ENCODE measurements around the gene NUP210L. TPM values are rescaled to one million over a fixed set of nuclear protein-coding genes. Genes with fewer than 3 reads are reported as not detected.

Gene NUP210L
- total RNA-seq, 1 donor from 2014 or later = not detected

GRCh38 chr1:153985941-153986761 is 168.7 kb downstream of the NUP210L start, which contains the start of gene RAB13:
Gene RAB13 (minus strand): TSS chr1:153986339. CDS start chr1:153986236, 103 bp downstream.
- Histone ChIP-seq H4K20me1 (ENCODE audit: insufficient read depth, low read length) (peaks cover 8% of the 10 kb centered on the region), H3K27ac (ENCODE audit: low read depth, low read length) (peak within 1 kb of the TSS; percentile 88), H3K4me1 (ENCODE audit: insufficient read depth, low read length) (peaks cover 17% of the 10 kb centered on the region), H3K9ac (ENCODE audit: low read length) (peak within 1 kb of the TSS; percentile 99), H3K4me3 (ENCODE audit: insufficient read depth, low read depth, low read length) (peak within 1 kb of the TSS; percentile 100), H2AFZ (ENCODE audit: low read depth, low read length) (peak within 1 kb of the TSS; percentile 83), H3K27me3 (ENCODE audit: insufficient read depth, low read length) (no peaks in the 10 kb centered on the region), H3K4me2 (ENCODE audit: low read length) (peak within 1 kb of the TSS; percentile 100), H3K9me3 (ENCODE audit: insufficient read depth, low read depth, low read length) (no peaks in the 10 kb centered on the region), H3K79me2 (ENCODE audit: insufficient read depth, low read length) (peaks cover 36% of the 10 kb centered on the region), H3K36me3 (ENCODE audit: insufficient read depth, low read length) (peaks cover 11% of the 10 kb centered on the region)
- DNase-seq (ENCODE audit: low read depth) = peak; percentile 63
- peaks cover 10% of the 10 kb centered on the region for H3K36me3 Mint-ChIP-seq (ENCODE audit: low read depth, unreplicated experiment)
- TF ChIP-seq CTCF (IDR thresholded peaks at IDR 0.05; ENCODE audit: insufficient read depth, low read depth, low read length) (no peak), EZH2 (IDR thresholded peaks at IDR 0.05; ENCODE audit: insufficient read depth, low read length) (no peak)
- H3K27ac Mint-ChIP-seq (ENCODE audit: unreplicated experiment) = peak within 1 kb of the TSS; percentile 92
- H3K9me3 Mint-ChIP-seq (ENCODE audit: unreplicated experiment) = no peaks in the 10 kb centered on the region
- no peaks in the 10 kb centered on the region for H3K27me3 Mint-ChIP-seq (ENCODE audit: low read depth, unreplicated experiment)
- FAIRE-seq = no peak
- peak within 1 kb of the TSS; percentile 99 for H3K4me3 Mint-ChIP-seq (ENCODE audit: unreplicated experiment)
- peaks cover 11% of the 10 kb centered on the region for H3K4me1 Mint-ChIP-seq (ENCODE audit: low read depth, unreplicated experiment)

- no peaks in the 10 kb centered on the region for H3K9me3 ChIP-seq (ENCODE audit: insufficient read depth, low read depth, low read length)
- Mint-ChIP-seq H3K36me3 (ENCODE audit: low read depth, unreplicated experiment) (peaks cover 10% of the 10 kb centered on the region), H3K4me1 (ENCODE audit: low read depth, unreplicated experiment) (peaks cover 11% of the 10 kb centered on the region), H3K27me3 (ENCODE audit: low read depth, unreplicated experiment) (no peaks in the 10 kb centered on the region), H3K9me3 (ENCODE audit: unreplicated experiment) (no peaks in the 10 kb centered on the region), H3K27ac (ENCODE audit: unreplicated experiment) (peak overlapping the region; percentile 92), H3K4me3 (ENCODE audit: unreplicated experiment) (peak overlapping the region; percentile 99)
- peaks cover 8% of the 10 kb centered on the region for H4K20me1 ChIP-seq (ENCODE audit: insufficient read depth, low read length)
- peak overlapping the region; percentile 83 for H2AFZ ChIP-seq (ENCODE audit: low read depth, low read length)
- no peaks in the 10 kb centered on the region for H3K27me3 ChIP-seq (ENCODE audit: insufficient read depth, low read length)
- peaks cover 17% of the 10 kb centered on the region for H3K4me1 ChIP-seq (ENCODE audit: insufficient read depth, low read length)
- peak overlapping the region; percentile 99 for H3K9ac ChIP-seq (ENCODE audit: low read length)
- H3K4me2 ChIP-seq (ENCODE audit: low read length) = peak overlapping the region; percentile 100
- FAIRE-seq (no peak), DNase-seq (ENCODE audit: low read depth) (peak; percentile 50)
- peak overlapping the region; percentile 88 for H3K27ac ChIP-seq (ENCODE audit: low read depth, low read length)
- peaks cover 13% of the 10 kb centered on the region for H3K36me3 ChIP-seq (ENCODE audit: insufficient read depth, low read length)
- TF ChIP-seq CTCF (IDR thresholded peaks at IDR 0.05; ENCODE audit: insufficient read depth, low read depth, low read length) = no peak
- no peak for TF ChIP-seq EZH2 (IDR thresholded peaks at IDR 0.05; ENCODE audit: insufficient read depth, low read length)
- peak overlapping the region; percentile 100 for H3K4me3 ChIP-seq (ENCODE audit: insufficient read depth, low read depth, low read length)
- peaks cover 28% of the 10 kb centered on the region for H3K79me2 ChIP-seq (ENCODE audit: insufficient read depth, low read length)
Measured at GRCh38 chr1:153985341-153985912, 169.4 kb downstream of the NUP210L start.
